DOHH2 (cell line): ENCODE data around the gene NLGN1.

Source experiments
- H3F3A ChIP-seq: fragments of 200-600 bp; sonication (generic), shearing (Covaris generic); 2 replicates; pipeline ENCODE4 v1.6.0; 2016; ENCODE audit warnings: antibody characterized with exemption, mild to moderate bottlenecking; ENCODE audit not compliant: control insufficient read depth, insufficient read depth
- H3K27ac ChIP-seq: fragments of 200-600 bp; sonication (generic); 2 replicates; pipeline ENCODE4 v1.5.1; 2014; ENCODE audit warnings: low read depth, mild to moderate bottlenecking, low read length, moderate library complexity
- H3K27me3 ChIP-seq: fragments of 200-600 bp; sonication (generic); 2 replicates; pipeline ENCODE4 v1.6.1; 2014; ENCODE audit warnings: mild to moderate bottlenecking, low read length, mixed read lengths; ENCODE audit not compliant: control insufficient read depth
- H3K36me3 ChIP-seq: fragments of 200-600 bp; sonication (generic); 2 replicates; pipeline ENCODE4 v1.6.1; 2014; ENCODE audit warnings: mild to moderate bottlenecking, low read length, moderate library complexity, mixed read lengths; ENCODE audit not compliant: control insufficient read depth
- H3K4me1 ChIP-seq: fragments of 200-600 bp; sonication (generic); 2 replicates; pipeline ENCODE4 v1.6.1; 2014; ENCODE audit warnings: mild to moderate bottlenecking, low read length, mixed read lengths; ENCODE audit not compliant: control insufficient read depth
- H3K4me2 ChIP-seq: fragments of 200-600 bp; sonication (generic); 2 replicates; pipeline ENCODE4 v1.6.0; 2014; ENCODE audit warnings: mild to moderate bottlenecking, low read length, moderate library complexity
- H3K4me3 ChIP-seq: fragments of 200-600 bp; sonication (generic); 2 replicates; pipeline ENCODE4 v1.5.1; 2014; ENCODE audit warnings: mild to moderate bottlenecking, low read length, mixed read lengths
- H3K79me2 ChIP-seq: fragments of 200-600 bp; sonication (generic); 2 replicates; pipeline ENCODE4 v1.6.1; 2014; ENCODE audit warnings: mild to moderate bottlenecking, low read length, mixed read lengths; ENCODE audit not compliant: control insufficient read depth
- H3K9me2 ChIP-seq: fragments of 200-600 bp; sonication (generic); replicated peaks from 2 replicates; pipeline ENCODE4 v1.6.1; 2014; ENCODE audit warnings: mild to moderate bottlenecking, low read length, mixed read lengths; ENCODE audit not compliant: control insufficient read depth
- H3K9me3 ChIP-seq: fragments of 200-600 bp; sonication (generic); 2 replicates; pipeline ENCODE4 v1.6.1; 2014; ENCODE audit warnings: antibody characterized with exemption, low read length, mixed read lengths; ENCODE audit not compliant: control insufficient read depth, insufficient read depth
- H4K20me1 ChIP-seq: fragments of 200-600 bp; sonication (generic); 2 replicates; pipeline ENCODE4 v1.6.0; 2014; ENCODE audit warnings: low read depth, mild to moderate bottlenecking, antibody characterized with exemption, low read length, moderate library complexity; ENCODE audit not compliant: control insufficient read depth, insufficient read depth
- CTCF ChIP-seq: fragments of 200-600 bp; sonication (generic); IDR thresholded peaks from one replicate; pipeline ENCODE4 v1.5.1; 2014; ENCODE audit warnings: antibody characterized with exemption, mild to moderate bottlenecking, low read depth, low read length; ENCODE audit not compliant: poor library complexity, severe bottlenecking
- EZH2phosphoT487 ChIP-seq: fragments of 200-600 bp; sonication (generic); IDR thresholded peaks from 2 replicates; pipeline ENCODE4 v1.6.1; 2017; ENCODE audit warnings: borderline replicate concordance, mild to moderate bottlenecking, antibody characterized with exemption, low read length, moderate library complexity, mixed read lengths

NLGN1 gene

GRCh38 chr3:174162550-174162949, 765.0 kb downstream of the NLGN1 start:
- no peaks in the 10 kb centered on the region for H3K36me3 ChIP-seq
- no peaks in the 10 kb centered on the region for H3F3A ChIP-seq
- no peaks in the 10 kb centered on the region for H3K4me1 ChIP-seq
- TF ChIP-seq CTCF = no peak
- TF ChIP-seq EZH2phosphoT487 = no peak
- no peaks in the 10 kb centered on the region for H3K79me2 ChIP-seq
- no peak overlapping the region for H3K4me2 ChIP-seq
- no peak overlapping the region for H3K4me3 ChIP-seq
- H3K27me3 ChIP-seq = no peaks in the 10 kb centered on the region
- no peaks in the 10 kb centered on the region for H3K9me2 ChIP-seq
- no peaks in the 10 kb centered on the region for H4K20me1 ChIP-seq
- H3K27ac ChIP-seq = no peak overlapping the region
- H3K9me3 ChIP-seq = no peaks in the 10 kb centered on the region

GRCh38 chr3:174168026-174168425, 770.5 kb downstream of the NLGN1 start:
- Histone ChIP-seq H3K4me1 (no peaks in the 10 kb centered on the region), H3K79me2 (no peaks in the 10 kb centered on the region)

GRCh38 chr3:174168538-174169254, 771.2 kb downstream of the NLGN1 start:
- H3K27ac ChIP-seq = no peak overlapping the region
- TF ChIP-seq EZH2phosphoT487 = no peak
- TF ChIP-seq CTCF = no peak
- no peaks in the 10 kb centered on the region for H3K79me2 ChIP-seq

More at GRCh38 chr3:174168026-174168425, 770.5 kb downstream of the NLGN1 start:
- no peaks in the 10 kb centered on the region for H3F3A ChIP-seq
- no peak overlapping the region for H3K27ac ChIP-seq
- no peak overlapping the region for H3K4me2 ChIP-seq
- H3K9me3 ChIP-seq = no peaks in the 10 kb centered on the region; the same call in 1 of the 2 replicates
- no peaks in the 10 kb centered on the region for H4K20me1 ChIP-seq
- no peaks in the 10 kb centered on the region for H3K36me3 ChIP-seq
- H3K9me2 ChIP-seq = no peaks in the 10 kb centered on the region
- no peak for TF ChIP-seq EZH2phosphoT487
- H3K4me3 ChIP-seq = no peak overlapping the region
- H3K27me3 ChIP-seq = no peaks in the 10 kb centered on the region

GRCh38 chr3:174169736-174170135, 772.2 kb downstream of the NLGN1 start:
- no peak overlapping the region for H3K4me2 ChIP-seq
- TF ChIP-seq EZH2phosphoT487 (no peak), CTCF (no peak)
- H3K27me3 ChIP-seq = no peaks in the 10 kb centered on the region
- no peaks in the 10 kb centered on the region for H3K4me1 ChIP-seq
- H3F3A ChIP-seq = no peaks in the 10 kb centered on the region
- no peaks in the 10 kb centered on the region; the same call in 1 of the 2 replicates for H3K9me3 ChIP-seq
- H3K27ac ChIP-seq = no peak overlapping the region
- H3K36me3 ChIP-seq = no peaks in the 10 kb centered on the region
- H3K4me3 ChIP-seq = no peak overlapping the region
- no peaks in the 10 kb centered on the region for H3K79me2 ChIP-seq
- no peaks in the 10 kb centered on the region for H3K9me2 ChIP-seq
- no peaks in the 10 kb centered on the region for H4K20me1 ChIP-seq

More at GRCh38 chr3:174168538-174169254, 771.2 kb downstream of the NLGN1 start:
- Histone ChIP-seq H3K27me3 (no peaks in the 10 kb centered on the region), H4K20me1 (no peaks in the 10 kb centered on the region), H3K36me3 (no peaks in the 10 kb centered on the region), H3F3A (no peaks in the 10 kb centered on the region), H3K4me2 (no peak overlapping the region), H3K4me1 (no peaks in the 10 kb centered on the region), H3K9me3 (no peaks in the 10 kb centered on the region; the same call in 1 of the 2 replicates), H3K9me2 (no peaks in the 10 kb centered on the region), H3K4me3 (no peak overlapping the region)
